CD4-positive, alpha-beta T cell treated with Interleukin-17A for 4 hours (primary cell): ENCODE data around the gene DUSP16.

Experiments used
- DNase-seq: peaks from one replicate; pipeline ENCODE4 v3.0.0-alpha.2; 2020; ENCODE audit warnings: mixed read lengths

The DUSP16 gene

DNA sequence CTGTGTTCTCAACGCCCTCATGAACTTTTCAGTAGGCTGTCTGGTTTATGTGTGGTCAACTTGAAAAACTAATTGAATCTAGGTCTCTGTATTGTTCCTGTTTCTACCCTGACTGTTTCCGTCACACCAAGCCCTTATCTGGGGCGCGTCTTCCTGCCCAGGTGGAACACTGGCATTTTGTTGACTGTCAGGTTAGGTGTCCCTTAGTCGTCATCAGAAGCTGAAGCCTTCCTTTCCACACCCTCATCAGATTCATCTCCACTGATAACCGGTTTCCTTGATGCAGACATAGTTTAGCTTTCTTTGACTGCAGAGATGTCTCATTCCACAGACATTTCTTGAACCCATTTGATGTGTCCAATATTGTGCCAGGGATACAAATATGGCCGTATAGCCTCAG, 96.5 kb downstream of the DUSP16 start:
- DNase-seq, result peak; percentile 75

DNA sequence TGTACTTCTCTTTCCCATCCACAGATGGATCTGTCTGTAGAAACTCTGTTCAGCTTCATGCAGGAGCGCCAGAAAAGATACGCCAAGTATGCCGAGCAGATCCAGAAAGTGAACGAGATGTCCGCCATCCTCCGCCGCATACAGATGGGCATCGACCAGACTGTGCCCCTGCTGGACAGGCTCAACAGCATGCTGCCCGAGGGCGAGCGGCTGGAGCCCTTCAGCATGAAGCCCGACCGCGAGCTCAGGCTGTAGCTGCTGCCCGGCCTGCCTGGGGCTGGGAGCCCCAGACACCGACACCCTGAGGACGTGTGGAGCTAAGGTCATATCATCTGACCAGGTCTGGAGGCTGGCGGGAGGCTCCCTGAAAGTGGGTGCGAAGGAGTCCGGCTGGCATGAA, 97.1 kb downstream of the DUSP16 start:
- DNase-seq, result no peak

DNA sequence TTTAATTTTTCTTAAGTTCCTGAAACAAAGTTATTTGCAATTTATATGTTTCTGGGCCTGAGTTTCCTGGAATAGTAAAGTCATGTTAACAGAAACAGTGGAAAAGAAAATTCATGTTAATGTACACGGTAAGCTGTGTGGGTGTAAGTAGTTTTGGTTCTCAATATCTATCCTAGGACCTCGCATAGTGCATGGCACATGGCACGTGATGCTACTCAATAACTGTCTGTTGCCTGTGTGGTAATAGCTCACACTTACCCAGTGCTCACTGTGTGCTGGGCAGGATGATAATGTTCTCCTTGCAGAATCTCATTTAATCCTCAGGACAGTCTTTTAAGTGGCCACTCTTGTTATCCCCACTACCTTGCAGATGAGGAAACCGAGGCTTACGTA, 100.7 kb downstream of the DUSP16 start:
- DNase-seq, result no peak

DNA sequence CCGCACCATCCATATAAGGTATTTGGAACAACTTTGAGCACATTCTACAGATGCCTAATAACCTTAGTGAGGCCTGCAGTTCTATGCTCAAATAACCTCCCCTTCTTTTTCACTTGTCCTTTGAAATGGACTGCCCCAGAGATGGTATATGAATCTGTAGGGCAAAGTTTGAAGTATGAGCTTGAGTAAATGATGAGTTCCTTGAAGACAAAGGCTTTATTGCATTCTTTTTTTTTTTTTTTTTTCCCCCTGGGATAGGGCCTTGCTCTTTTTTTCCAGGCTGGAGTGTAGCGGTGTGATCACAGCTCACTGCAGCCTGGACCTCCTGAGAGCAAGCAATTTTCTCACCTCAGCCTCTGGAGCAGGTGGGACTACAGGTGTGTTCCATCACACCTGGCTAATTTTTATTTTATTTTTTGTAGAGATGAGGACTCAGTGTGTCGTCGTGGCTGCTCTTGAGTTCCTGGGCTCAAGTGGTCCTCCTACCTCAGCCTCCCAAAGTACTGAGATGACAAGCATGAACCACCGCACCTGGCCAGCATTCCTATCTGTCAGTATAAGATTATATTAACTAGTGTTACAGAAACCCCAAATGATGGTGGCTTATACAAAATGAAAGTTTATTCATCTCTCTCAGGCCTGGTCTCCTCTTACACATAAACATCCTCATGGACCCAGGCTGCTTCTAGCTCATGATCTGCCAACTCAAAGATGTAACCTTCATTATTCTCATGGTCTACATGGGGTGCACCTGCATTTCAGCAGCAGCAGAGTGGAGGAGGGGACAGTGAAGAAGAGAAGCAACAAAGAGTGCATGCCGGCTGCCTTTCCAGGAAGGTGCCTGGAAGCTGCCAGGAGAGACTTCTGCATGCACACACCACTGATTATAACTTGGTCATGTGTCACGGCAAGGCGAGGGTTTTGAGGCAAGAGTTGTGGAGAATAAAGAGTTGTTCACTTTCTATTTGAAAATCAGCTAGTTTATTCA, 101.4 kb downstream of the DUSP16 start:
- no peak for DNase-seq

DNA sequence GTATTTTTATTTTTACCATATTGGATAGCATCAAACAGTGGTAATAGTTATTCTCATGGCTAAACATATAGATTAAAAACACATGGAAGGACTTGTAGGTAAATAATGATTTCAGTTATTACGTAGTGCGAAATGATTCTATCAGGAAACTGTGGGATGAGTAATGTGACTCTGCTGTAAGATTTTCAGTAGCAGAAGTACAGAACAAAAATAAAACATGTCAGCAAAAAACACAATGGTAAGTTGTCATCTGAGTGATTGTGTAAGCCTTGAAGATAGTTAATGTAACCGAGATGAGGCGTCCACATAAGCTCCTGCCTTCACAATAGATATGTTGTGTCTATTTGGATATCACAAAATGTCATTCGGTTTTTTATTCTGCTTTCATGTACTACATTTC, 106.0 kb downstream of the DUSP16 start:
- no peak for DNase-seq

DNA sequence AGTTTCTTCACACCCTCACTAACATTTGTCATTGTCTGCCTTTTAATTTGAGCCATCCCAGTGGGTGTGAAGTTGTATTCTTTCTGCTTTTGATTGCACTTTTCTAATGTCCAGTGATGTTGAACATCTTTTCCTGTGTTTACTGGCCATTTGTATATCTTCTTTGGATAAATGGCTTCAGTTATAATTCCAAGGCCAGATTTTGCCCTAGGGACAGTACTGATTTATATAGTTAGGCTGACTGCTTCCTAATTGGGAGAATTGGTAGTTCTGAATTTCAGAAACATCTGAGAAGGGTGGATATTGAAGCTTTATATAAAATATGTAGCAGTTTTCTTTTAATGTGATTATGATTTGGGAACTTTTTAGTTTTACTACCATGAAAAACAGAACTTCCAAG, 108.3 kb downstream of the DUSP16 start:
- no peak for DNase-seq

DNA sequence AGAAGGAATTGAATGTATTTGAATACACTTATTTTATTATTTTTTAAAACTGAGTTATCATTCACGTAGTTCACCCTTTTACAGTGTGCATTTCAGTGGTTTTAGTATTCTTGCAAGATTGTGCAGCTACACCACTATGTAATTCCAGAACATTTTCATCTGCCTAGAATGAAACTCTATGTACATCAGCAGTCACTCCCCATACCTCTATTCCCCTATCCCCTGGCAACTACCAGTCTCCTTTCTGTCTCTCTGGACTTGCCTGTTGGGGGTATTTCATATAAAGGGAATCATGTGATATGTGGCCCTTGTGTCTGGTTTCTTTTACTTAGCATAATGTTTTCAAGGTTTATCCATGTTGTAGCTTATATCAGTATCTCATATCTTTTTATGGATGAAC, 109.0 kb downstream of the DUSP16 start:
- no peak for DNase-seq

DNA sequence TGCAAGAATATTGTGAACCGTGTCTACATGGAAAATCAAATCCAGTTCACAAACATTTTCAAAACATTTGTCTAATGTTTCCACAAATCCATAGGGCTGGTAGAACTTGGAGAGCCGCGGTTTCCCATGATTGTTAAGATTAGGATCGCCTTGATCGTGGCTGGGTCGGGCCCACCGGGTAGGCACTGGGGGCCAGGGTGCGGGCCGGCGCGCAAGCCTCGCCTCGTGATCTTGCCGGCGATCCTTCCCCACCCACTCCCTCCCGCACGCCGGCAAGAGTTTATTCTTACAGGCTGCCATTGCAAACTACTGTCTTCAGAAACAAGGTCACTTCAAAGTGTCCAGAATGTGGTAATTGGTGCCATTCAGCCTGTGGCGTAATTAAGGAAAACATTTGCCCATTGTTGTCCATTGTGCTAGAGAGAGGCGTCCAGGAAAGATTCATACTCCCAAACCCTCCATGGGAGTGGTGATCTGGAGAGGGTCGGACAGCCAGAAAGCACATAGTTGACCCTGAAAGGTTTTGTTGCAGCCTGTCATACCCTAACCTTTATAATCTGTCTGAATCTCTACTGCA, 110.2 kb downstream of the DUSP16 start:
- DNase-seq, result no peak

DNA sequence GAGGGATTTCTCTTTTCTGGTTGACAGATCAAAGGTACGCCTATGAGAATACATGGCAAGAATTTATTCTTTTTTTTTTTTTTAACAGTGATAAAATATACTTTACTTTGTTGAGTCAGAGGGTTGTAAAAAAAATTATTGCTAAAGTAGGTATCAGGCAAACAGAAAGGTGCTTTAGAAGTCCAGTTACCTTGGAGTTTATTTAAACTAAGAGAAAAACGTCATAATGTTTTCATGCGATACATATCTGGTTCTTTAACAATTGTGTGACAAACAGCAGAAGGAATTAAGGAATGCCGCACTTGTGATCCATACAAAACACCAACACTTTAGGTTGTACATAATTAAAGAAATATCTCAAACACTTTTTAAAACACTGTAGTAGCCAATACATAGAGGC, 111.6 kb downstream of the DUSP16 start:
- no peak for DNase-seq

DNA sequence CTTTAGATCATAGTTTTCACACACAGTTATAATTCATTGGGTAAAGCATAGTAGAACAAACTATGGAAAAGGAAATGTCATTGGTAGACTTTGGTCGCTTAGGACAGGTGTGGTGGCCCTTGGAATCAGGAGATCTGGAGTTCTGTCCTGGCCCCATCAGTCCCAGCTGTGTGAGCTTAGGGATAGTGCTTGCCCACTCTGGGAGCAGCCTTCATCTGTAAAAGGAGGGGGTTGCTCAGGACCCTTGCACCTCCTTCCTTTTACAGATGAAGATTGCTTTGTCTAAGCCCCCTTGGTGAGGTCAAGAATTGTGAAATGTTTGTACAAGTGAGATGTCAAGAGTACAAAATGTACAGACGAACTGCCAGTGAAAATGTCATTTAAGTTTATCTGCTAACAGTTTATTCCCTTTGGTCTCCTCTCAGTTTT, 112.6 kb downstream of the DUSP16 start:
- DNase-seq, result no peak

DNA sequence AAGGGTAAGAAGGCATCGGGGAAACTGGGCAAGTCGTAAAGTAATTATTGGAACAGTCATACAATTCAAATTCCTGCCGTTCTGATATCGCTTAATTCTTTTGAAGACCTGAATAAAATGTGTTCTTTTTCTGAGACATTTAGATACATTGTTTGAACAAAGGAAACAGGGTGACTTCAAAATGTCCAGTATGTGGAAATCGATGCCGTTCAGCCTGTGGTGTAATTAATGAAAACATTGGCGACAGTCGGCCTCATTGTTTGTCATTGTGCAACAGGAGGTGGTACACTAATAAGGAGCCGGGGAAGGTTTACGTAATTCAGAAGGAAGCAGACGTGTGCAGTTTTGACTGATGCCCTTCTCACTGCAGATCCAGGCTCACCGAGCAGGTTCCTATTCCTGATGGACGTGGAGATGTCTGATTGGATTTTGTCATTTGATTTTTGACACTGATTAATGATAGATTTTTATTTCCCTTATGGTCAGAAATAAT, 113.1 kb downstream of the DUSP16 start:
- DNase-seq, result no peak

DNA sequence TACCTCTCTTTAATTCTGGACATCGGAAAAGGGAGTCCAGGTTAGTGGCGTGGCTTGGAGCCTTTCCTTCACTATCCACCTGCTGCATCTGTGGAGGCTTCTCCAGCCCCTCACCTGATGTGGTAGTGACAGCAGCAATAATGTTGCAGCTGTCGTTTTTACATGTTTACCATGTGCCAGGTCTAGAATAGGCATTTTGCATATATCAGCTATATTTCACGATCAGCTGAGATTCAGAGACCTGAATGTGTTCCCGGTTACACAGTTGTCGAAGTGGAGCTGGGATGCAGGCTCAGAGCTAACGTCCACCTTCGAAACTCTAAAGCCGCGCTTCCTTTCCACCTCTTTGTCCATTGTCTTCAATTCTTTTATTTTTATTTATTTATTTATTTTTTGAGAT, 114.8 kb downstream of the DUSP16 start:
- no peak for DNase-seq

DNA sequence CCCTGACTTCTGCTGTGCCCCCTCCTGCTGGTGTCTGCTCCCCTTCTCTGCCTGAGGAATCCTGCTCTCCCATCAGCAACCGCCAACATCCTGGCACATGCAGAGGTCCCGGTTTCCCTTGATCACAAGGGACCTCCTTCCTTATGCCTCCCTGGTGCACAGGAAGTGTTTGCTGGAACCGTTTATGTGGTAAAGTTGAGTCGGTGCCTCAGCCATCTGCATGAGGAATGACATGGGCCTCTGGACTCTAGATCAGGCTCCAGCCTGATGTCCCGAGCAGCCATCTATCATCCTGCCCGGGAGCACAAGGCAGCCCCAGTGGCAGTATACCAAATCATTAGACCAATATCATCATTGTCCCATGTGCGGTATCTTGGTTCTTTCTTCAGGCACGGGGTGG, 115.4 kb downstream of the DUSP16 start:
- no peak for DNase-seq

DNA sequence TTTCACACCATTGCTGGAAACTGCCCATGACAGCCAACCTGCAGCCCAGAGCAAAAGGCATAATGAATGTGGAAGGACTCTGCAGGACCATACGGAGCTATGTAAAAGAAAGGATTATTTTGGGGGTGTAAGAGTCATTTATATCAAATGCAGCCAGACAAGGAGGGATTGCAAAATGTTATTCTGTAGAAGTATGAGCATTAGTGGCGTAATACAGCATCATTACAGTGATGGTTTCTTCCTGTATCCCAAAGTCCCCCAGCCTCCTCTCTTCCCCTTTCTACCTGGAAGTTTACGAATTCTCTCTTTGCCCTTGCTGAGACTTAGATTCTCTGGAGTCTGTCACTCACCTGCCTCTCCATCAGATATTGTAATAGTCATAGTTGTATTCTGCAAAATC, 115.9 kb downstream of the DUSP16 start:
- no peak for DNase-seq

DNA sequence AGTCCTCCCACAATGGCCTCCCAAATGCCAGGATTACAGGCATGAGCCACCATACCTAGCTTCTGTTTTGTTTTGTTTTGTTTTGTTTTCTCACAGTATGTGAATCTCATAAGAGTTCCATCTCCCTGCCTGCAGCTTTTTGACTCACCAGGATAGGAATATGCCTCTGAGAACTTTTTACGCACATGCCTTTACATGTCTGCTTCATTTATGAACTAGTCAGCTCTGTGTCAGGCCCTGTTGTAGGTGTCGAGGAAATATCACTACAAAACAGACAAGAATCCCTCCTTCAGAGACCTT, 116.8 kb downstream of the DUSP16 start:
- DNase-seq, result no peak

DNA sequence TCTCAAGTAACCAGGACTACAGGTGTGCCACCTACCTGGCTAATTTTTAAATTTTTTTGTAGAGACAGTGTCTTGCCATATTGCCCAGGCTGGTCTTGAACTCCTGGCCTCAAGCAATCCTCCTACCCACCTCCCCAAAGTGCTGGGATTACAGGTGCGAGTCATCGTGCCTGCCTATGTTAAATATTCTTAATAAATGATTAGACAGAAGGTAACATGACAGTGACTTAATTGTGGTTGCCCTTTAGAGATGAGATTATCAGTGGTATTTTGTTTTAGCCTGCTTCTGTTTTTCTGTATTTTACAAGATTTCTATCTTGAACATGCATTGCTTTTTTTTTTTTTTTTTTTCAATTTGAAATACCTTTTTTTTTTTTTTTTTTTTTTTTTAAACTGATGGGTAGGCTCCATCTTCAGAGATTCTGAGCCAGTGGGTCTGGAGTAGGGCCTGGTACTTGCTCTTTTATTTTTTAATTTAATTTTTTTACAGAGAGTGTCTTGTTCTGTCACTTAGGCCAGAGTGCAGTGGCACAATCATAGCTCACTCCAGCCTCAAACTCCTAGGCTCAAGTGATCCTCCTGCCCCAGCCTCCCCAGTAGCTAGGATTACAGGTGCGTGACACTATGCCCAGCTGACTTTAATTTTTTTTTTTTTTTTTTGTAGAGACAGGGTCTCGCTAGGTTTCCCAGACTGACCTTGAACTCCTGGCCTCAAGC, 117.3 kb downstream of the DUSP16 start:
- DNase-seq, result peak; percentile 42

DNA sequence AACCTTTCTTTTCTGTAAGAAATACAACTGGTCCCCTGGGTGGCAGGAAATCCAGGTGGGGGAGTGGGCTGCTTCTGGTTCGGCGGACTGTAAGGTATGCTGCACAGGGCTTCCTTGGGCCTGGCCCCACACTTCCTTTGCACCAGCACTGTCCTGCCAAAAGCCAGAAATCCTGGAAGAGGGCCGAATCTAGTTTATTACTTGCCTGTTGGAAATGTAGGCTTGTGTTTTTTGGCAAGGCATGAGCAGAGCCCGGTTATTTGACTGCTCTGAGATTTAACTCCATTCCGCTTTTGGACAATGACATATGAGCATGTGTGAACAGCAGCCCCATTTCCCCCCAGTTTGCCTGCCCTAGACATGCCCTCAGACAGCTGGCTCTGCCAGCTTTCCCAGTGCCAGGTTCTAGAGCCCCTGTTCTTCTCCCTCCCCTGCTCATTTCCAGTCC, 119.2 kb downstream of the DUSP16 start:
- no peak for DNase-seq

DNA sequence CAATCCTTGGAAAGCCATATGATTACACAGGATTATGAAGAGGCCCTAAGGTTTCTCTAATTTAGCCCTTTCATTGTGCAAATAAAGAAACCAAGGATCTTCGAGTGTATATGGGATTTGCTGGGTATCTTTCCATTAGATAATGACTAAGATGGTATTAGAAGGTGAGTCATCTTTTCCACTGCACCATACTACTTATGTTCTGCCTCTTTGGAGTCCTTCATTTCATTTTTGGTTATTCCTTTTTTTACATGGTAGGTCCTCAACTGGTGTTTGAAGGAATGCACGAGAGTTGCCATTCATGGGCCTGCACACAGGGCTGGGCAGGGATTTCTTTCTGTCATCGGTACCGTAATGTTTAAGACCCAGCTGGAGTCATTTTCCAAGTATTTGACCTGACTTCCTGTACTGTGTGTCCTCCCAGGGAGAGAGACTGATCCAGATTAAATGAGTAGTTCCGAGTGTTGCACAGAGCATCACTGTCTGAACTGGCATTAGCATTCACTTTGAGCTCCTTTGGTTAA, 120.1 kb downstream of the DUSP16 start:
- no peak for DNase-seq

DNA sequence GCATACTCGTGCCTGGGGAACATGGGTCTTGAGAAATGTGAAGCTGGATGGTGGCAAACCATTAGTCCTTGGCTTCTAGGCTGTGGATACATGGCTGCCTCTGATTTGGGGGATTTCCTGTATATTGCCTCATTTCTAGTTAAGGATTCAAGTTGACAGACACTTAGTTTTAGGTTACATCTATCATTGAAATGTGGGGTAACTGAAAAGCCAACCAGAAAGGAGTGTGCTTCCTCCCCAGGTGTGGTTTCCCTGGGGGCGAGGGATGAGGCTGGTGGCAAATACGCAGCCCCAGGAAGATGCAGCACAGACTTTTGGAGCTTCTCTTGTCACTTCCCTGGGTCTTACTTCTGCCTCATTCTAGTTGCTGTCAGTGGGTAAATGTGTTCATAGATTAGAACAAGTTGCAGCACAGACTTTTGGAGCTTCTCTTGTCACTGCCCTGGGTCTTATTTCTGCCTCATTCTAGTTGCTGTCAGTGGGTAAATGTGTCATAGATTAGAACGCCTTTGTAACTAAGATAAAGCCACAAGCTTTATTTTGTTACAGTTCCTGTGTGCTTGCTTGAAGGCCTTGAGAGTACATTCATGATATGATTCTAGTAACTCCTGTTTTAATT, 120.7 kb downstream of the DUSP16 start:
- peak; percentile 59 for DNase-seq

DNA sequence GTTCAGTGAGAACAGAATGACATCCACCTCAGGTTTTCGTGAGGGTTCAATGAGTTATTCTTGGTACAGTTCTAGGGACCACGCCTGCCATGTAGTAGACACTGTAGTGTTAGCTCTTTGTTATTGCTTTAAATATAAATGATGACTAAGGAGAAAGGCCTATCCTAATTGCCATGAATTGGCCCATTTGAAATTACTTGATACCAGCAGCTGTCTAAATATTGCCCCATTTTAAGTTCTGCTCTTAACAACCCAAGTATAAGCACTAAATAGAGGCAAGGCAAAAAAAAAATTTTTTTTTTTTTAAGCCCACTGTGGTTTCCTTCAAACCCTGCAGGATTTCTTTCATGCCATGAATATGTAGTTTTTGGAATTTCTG, 121.2 kb downstream of the DUSP16 start:
- DNase-seq, result no peak

DNA sequence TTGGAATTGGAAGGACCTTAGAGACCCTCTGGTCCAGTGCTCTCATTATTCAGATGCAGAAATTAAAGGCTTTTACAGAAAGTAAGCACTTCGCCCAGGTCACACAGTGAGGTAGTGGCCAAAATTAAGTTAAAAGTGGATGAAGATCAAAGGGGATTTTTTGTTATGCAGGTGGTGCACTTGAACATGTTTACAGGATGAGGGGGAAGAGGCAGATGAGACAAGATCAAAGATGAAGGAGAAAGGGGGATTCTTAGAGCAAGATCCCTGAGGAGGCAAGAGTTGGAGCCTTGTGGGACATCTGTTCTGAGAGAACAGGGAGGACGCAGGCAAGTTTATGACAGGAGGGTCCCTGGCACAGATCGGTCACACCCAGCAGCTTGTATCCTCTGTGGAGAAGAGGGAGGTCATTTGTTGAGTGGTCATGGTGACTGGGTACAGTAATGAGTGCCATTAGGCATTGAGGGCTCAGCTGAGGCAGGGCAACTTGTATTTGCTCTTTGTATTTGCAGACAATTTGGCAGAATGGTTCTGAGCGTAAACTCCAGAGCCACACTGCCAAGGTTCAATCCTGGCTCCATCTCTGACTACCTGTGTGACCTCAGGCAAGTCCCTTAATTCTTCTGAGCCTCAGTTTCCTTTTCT, 121.8 kb downstream of the DUSP16 start:
- no peak for DNase-seq

DNA sequence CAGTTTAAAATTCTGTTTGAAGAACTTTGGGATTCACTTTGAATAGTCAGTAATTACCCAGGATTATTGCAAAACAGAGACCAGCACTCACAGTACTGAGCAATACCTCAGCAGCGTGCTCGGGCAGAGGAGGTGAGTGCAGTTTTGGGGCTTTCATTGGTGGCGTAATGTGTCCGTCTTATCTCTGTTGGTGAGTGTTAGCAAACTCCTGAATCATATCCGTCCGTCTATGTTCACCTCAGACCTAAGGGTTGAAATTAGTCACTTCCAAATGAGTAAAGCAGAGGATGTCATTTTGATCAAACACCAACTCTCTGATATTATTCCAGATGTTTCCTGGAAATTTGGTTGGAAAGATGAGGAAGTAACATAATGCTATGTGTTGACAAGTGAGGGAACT, 123.0 kb downstream of the DUSP16 start:
- peak; percentile 67 for DNase-seq
